IMR-90 (cell line): Measurements from ENCODE around the gene SYCE3. TPM values are rescaled to one million over a fixed set of nuclear protein-coding genes. Genes with fewer than 3 reads are reported as not detected.

Experiments used
- ATAC-seq: fragments of 200-7000 bp; cut with Tn5 transposase; 2 replicates; pipeline ENCODE4 v1.9.1; 2020; ENCODE audit warnings: low read depth, mild to moderate bottlenecking, moderate library complexity
- BruUV-seq: library from RNA; stranded (reverse); fragments of 400-500 nt; replicated peaks from 2 replicates; lab custom pipeline; 2021; lab: Mats Ljungman, UMichigan
- CTCF ChIA-PET: fragments of 300-600 bp; formaldehyde crosslinking; extraction: SDS; loops from one replicate; lab custom pipeline; 2021; ENCODE audit warnings: antibody characterized with exemption; lab: Yijun Ruan, JAX
- POLR2A ChIA-PET: fragments of 300-600 bp; sonication (Branson Sonifier 250); formaldehyde crosslinking; loops from one replicate; lab custom pipeline; 2022; ENCODE audit warnings: antibody characterized with exemption; ENCODE audit not compliant: unreplicated experiment; lab: Charles Lee
- DNase-seq: peaks from one replicate; pipeline ENCODE4 v3.0.0; 2013
- H2AFZ ChIP-seq: replicated peaks from 2 replicates; pipeline ENCODE3; 2013; ENCODE audit warnings: low read length, mild to moderate bottlenecking; ENCODE audit not compliant: poor library complexity
- H2AK5ac ChIP-seq: 2 replicates; pipeline ENCODE4 v1.6.1; 2013; ENCODE audit warnings: low read depth, low read length, inconsistent platforms
- H2AK9ac ChIP-seq: replicated peaks from 2 replicates; pipeline ENCODE3; 2013; ENCODE audit warnings: mild to moderate bottlenecking, low read depth, low read length, moderate library complexity; ENCODE audit not compliant: poor library complexity
- H2BK120ac ChIP-seq: 2 replicates; pipeline ENCODE4 v1.6.1; 2013; ENCODE audit warnings: low read depth, low read length, inconsistent platforms
- H2BK15ac ChIP-seq: 3 replicates; pipeline ENCODE4 v1.6.1; 2013; ENCODE audit warnings: low read depth, low read length, inconsistent platforms
- H2BK20ac ChIP-seq: 2 replicates; pipeline ENCODE4 v1.6.1; 2013; ENCODE audit warnings: low read depth, mild to moderate bottlenecking, inconsistent platforms, low read length, moderate library complexity
- H2BK5ac ChIP-seq: 2 replicates; pipeline ENCODE4 v1.6.1; 2013; ENCODE audit warnings: mild to moderate bottlenecking, low read depth, low read length, inconsistent platforms; ENCODE audit not compliant: poor library complexity, severe bottlenecking
- H3K14ac ChIP-seq: replicated peaks from 2 replicates; pipeline ENCODE4 v1.6.1; 2013; ENCODE audit warnings: low read depth, low read length, inconsistent platforms
- H3K18ac ChIP-seq: 2 replicates; pipeline ENCODE4 v1.6.1; 2013; ENCODE audit warnings: low read depth, low read length, control low read depth
- H3K23ac ChIP-seq: 2 replicates; pipeline ENCODE4 v1.6.1; 2013; ENCODE audit warnings: low read depth, low read length, inconsistent platforms
- H3K27ac ChIP-seq: 2 replicates; pipeline ENCODE4 v1.5.1; 2013; ENCODE audit warnings: mild to moderate bottlenecking, control low read depth, low read length; ENCODE audit not compliant: insufficient read depth
- H3K27me3 ChIP-seq: 2 replicates; pipeline ENCODE4 v1.6.1; 2013; ENCODE audit warnings: low read length; ENCODE audit not compliant: control insufficient read depth, insufficient read depth
- H3K36me3 ChIP-seq: 2 replicates; pipeline ENCODE4 v1.6.1; 2013; ENCODE audit warnings: low read length, mixed read lengths; ENCODE audit not compliant: control insufficient read depth, insufficient read depth
- H3K4ac ChIP-seq: 2 replicates; pipeline ENCODE4 v1.6.1; 2013; ENCODE audit warnings: low read depth, low read length, inconsistent platforms
- H3K4me1 ChIP-seq: 2 replicates; pipeline ENCODE4 v1.6.1; 2013; ENCODE audit warnings: low read length, mixed read lengths; ENCODE audit not compliant: control insufficient read depth, insufficient read depth
- H3K4me2 ChIP-seq: 2 replicates; pipeline ENCODE4 v1.6.1; 2013; ENCODE audit warnings: low read depth, mild to moderate bottlenecking, control low read depth, low read length, moderate library complexity
- H3K4me3 ChIP-seq: 2 replicates; pipeline ENCODE4 v1.5.1; 2013; ENCODE audit warnings: low read depth, mild to moderate bottlenecking, control low read depth, low read length, moderate library complexity; ENCODE audit not compliant: insufficient read depth
- H3K56ac ChIP-seq: 2 replicates; pipeline ENCODE4 v1.6.1; 2013; ENCODE audit warnings: low read length, inconsistent platforms; ENCODE audit not compliant: insufficient read depth; ENCODE audit errors: extremely low read depth
- H3K79me1 ChIP-seq, 2 experiments: 2 replicates each; pipeline ENCODE4 v1.6.1; 2013; ENCODE audit warnings: low read length in 2 of 2, inconsistent platforms in 1 of 2, low read depth in 1 of 2
- H3K9ac ChIP-seq: 2 replicates; pipeline ENCODE4 v1.6.1; 2013; ENCODE audit warnings: low read depth, low read length, control low read depth
- H3K9me1 ChIP-seq: 2 replicates; pipeline ENCODE4 v1.6.1; 2013; ENCODE audit warnings: low read length, inconsistent platforms; ENCODE audit not compliant: insufficient read depth
- H3K9me3 ChIP-seq: 2 replicates; pipeline ENCODE4 v1.6.1; 2013; ENCODE audit warnings: low read length; ENCODE audit not compliant: control insufficient read depth, insufficient read depth
- H4K20me1 ChIP-seq: 2 replicates; pipeline ENCODE4 v1.6.1; 2013; ENCODE audit warnings: low read length, inconsistent platforms; ENCODE audit not compliant: insufficient read depth
- H4K5ac ChIP-seq: 2 replicates; pipeline ENCODE4 v1.6.1; 2013; ENCODE audit warnings: mild to moderate bottlenecking, low read depth, low read length, control low read depth
- H4K8ac ChIP-seq, 2 experiments: 2 replicates each; pipeline ENCODE4 v1.6.1; 2013; ENCODE audit warnings: low read depth in 2 of 2, low read length in 2 of 2, control low read depth in 1 of 2, inconsistent platforms in 1 of 2
- H4K91ac ChIP-seq: 2 replicates; pipeline ENCODE4 v1.6.1; 2013; ENCODE audit warnings: low read depth, low read length, inconsistent platforms; ENCODE audit not compliant: insufficient read depth
- POLR2A ChIP-seq: IDR thresholded peaks from 2 replicates; pipeline ENCODE4 v1.6.1; 2012; ENCODE audit warnings: mild to moderate bottlenecking, low read depth, low read length
- RCOR1 ChIP-seq: IDR thresholded peaks from 2 replicates; pipeline ENCODE4 v1.6.1; 2012; ENCODE audit warnings: mild to moderate bottlenecking, low read length, improper control_type of control experiment; ENCODE audit not compliant: insufficient replicate concordance
- WGBS, 2 experiments: methylation state at CpG; one replicate each; pipeline versions ENCODE4 v1.1.5 to v1.1.7; 2013; ENCODE audit warnings: missing lambda C conversion rate in 2 of 2; ENCODE audit not compliant: insufficient read length in 1 of 2; ENCODE audit errors: extremely low coverage in 2 of 2; 5-methylcytosine and 5-hydroxymethylcytosine counted together
- dilution Hi-C: fragments of 300-500 bp; cut with HindIII; formaldehyde crosslinking; loops from one replicate; pipeline ENCODE4 v1.14.3; 2018; ENCODE audit warnings: low sequenced_read_pairs; ENCODE audit not compliant: unreplicated experiment
- in situ Hi-C: fragments of 300-500 bp; cut with MboI; formaldehyde crosslinking; loops from 3 replicates; pipeline ENCODE4 v1.14.3; 2019; ENCODE audit warnings: low sequenced_read_pairs, inconsistent platforms, mixed read lengths
- intact Hi-C: fragments of 100-400 bp; cut with micrococcal nuclease; formaldehyde crosslinking; loops from 2 replicates; pipeline ENCODE4 v1.10.0; 2022
- polyA plus RNA-seq, 3 experiments: library from polyadenylated mRNA; depleted of rRNA; stranded (reverse); fragments of >200 nt; gene quantifications; 2 replicates each; pipeline ENCODE4 v1.2.3, GENCODE V29; 2012; ENCODE audit warnings: low replicate concordance in 1 of 3
- total RNA-seq: library from RNA; depleted of rRNA; stranded (reverse); fragments of >200 nt; gene quantifications from 2 replicates; pipeline ENCODE4 v1.2.3, GENCODE V29; 2012
- TF ChIP-seq, protein P1 (sequence below): fragments of 150-350 bp; IDR thresholded peaks from 2 replicates; pipeline ENCODE4 v1.6.1; 2017; ENCODE audit warnings: mild to moderate bottlenecking, antibody characterized with exemption, low read length, low read depth

SYCE3 gene
- total and polyA plus RNA-seq, 2 of the 4 experiments (the other 2 are of a cell fraction), result not detected

DNA sequence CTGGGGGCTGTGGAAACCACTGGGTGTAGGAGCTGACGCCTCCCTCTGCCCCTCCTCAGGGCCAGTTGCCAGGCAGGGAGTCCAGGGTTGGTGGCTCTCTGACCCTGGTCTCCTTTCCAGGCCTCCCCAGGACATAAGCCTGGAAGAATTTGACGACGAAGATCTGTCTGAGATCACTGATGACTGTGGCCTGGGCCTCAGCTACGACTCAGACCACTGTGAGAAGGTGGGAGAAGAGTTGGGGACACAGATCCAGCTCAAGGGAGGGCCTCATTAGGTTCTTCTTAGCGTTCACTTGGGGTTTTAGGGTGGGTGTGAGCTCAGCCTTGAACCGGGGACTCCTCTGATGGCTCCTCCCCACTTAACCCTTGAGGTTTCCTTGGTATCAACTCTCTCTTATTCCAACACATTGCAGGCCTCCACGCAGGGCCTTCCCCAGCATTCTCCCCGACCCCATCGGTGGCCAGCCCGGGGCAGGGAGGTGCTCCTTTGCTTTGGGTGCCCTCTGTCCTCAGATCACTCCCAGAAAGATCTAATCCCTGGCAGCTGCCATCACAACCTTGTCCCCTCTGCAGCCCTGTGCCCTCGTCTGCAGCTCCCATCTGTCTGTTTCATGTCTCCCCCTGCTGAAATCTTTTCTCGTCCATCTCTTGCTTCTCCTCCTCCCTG lies 39.1 kb upstream of the SYCE3 start:
- Histone ChIP-seq H2AK9ac (no peak overlapping the region), H3K36me3 (no peaks in the 10 kb centered on the region), H3K9ac (no peak overlapping the region), H2BK120ac (no peak overlapping the region), H3K4ac (no peak overlapping the region), H2BK20ac (no peak overlapping the region), H3K18ac (no peak overlapping the region), H4K5ac (no peak overlapping the region), H3K27ac (no peak overlapping the region), H3K4me1 (no peaks in the 10 kb centered on the region), H3K4me2 (no peak overlapping the region), H2BK5ac (no peak overlapping the region), H3K9me3 (0 out of 2 replicates have a peak, but pooled peaks cover 2% of the 10 kb centered on the region), H3K23ac (no peak overlapping the region), H3K9me1 (0 out of 2 replicates have a peak, but pooled peaks cover 6% of the 10 kb centered on the region), H4K91ac (no peak overlapping the region), H2AFZ (no peak overlapping the region), H3K56ac (no peak overlapping the region), H3K27me3 (peaks cover 56% of the 10 kb centered on the region), H3K14ac (no peak overlapping the region), H3K4me3 (no peak overlapping the region), H2AK5ac (no peak overlapping the region), H3K79me1 (no peaks in the 10 kb centered on the region), H2BK15ac (no peak overlapping the region), H4K8ac (no peak overlapping the region), H4K20me1 (peaks cover 10% of the 10 kb centered on the region)
- in situ Hi-C loops (no loop called here), dilution Hi-C loops (no loop called here), intact Hi-C loops (no loop called here)
- no peak for ATAC-seq
- BruUV-seq, result no TSS peak
- ChIA-PET POLR2A (no interaction called here), CTCF (no interaction called here)
- no peak for DNase-seq
- TF ChIP-seq POLR2A (no peak), RCOR1 (no peak)
- TF ChIP-seq, protein P1, sequence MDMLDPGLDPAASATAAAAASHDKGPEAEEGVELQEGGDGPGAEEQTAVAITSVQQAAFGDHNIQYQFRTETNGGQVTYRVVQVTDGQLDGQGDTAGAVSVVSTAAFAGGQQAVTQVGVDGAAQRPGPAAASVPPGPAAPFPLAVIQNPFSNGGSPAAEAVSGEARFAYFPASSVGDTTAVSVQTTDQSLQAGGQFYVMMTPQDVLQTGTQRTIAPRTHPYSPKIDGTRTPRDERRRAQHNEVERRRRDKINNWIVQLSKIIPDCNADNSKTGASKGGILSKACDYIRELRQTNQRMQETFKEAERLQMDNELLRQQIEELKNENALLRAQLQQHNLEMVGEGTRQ, result no peak
- WGBS, 2 experiments, result no CpG with 5 or more reads among the region's 12 CpGs
